HT1080 (cell line): ENCODE measurements around the gene SCYGR1. TPM values are rescaled to one million over a fixed set of nuclear protein-coding genes. Genes with fewer than 3 reads are reported as not detected.

Source experiments
- total RNA-seq: library from RNA; depleted of rRNA; stranded (reverse); fragments of >200 nt; shearing (Covaris generic); gene quantifications from 2 replicates; pipeline ENCODE4 v1.2.3, GENCODE V29; 2014; rRNA removed

SCYGR1 gene
- total RNA-seq, 1 experiment from 2014 or later, result not detected

Other genes with a start within 250 kb of the SCYGR1 start
- 0.10 and 0.14 TPM in 2 replicates for gene COL4A4, start 223.7 kb downstream of the SCYGR1 start, total RNA-seq
- not detected in 2 replicates for gene COL4A3, start 223.3 kb downstream of the SCYGR1 start, total RNA-seq
- gene MFF, start 62.7 kb downstream of the SCYGR1 start, total RNA-seq, result 109 and 132 TPM in 2 replicates
- gene TM4SF20, start 8.6 kb downstream of the SCYGR1 start, total RNA-seq, result not detected in 2 replicates
- gene AGFG1, start 84.2 kb upstream of the SCYGR1 start, total RNA-seq, result 72.4 and 106 TPM in 2 replicates
- gene SCYGR2, start 210.9 kb upstream of the SCYGR1 start, total RNA-seq, result not detected in 2 replicates
- not detected in 2 replicates for gene SCYGR3, start 226.9 kb upstream of the SCYGR1 start, total RNA-seq
- gene SCYGR4, start 229.5 kb upstream of the SCYGR1 start, total RNA-seq, result not detected in 2 replicates